GM21737 (cell line): ENCODE measurements around the gene MED23.
A peak's percentile ranks its signal among the peaks of the same experiment; 100 is the strongest.

Source experiments
- ATAC-seq: cut with Tn5 transposase; IDR thresholded peaks from one replicate; pipeline ENCODE4 v1.9.1; 2021; ENCODE audit warnings: mild to moderate bottlenecking, moderate library complexity; ENCODE audit not compliant: unreplicated experiment

The MED23 gene

GRCh38 chr6:131642565-131642964 is 14.5 kb upstream of the MED23 start:
- no peak for ATAC-seq

- no peak for ATAC-seq
Observed at GRCh38 chr6:131641554-131641953, 13.5 kb upstream of the MED23 start.

GRCh38 chr6:131640576-131640975 is 12.5 kb upstream of the MED23 start:
- ATAC-seq, result no peak

GRCh38 chr6:131640100-131640499 is 12.1 kb upstream of the MED23 start:
- no peak for ATAC-seq

- ATAC-seq, result no peak
Observed at GRCh38 chr6:131638013-131638412, 10.0 kb upstream of the MED23 start.

GRCh38 chr6:131636880-131637792 is 9.1 kb upstream of the MED23 start, which contains the start of gene ENPP3:
Gene ENPP3 (plus strand): TSS chr6:131637302. CDS start chr6:131637385, 83 bp downstream.
- ATAC-seq, result no peak

- peak; percentile 79 for ATAC-seq
Observed at GRCh38 chr6:131635384-131636340, 7.6 kb upstream of the MED23 start.

- no peak for ATAC-seq
Observed at GRCh38 chr6:131631625-131632289, 3.7 kb upstream of the MED23 start.

- no peak for ATAC-seq
Observed at GRCh38 chr6:131629651-131630050, 1.6 kb upstream of the MED23 start.

- ATAC-seq, result no peak
Observed at GRCh38 chr6:131628726-131629125, 684 bp upstream of the MED23 start.

GRCh38 chr6:131615275-131615674 is 12.8 kb downstream of the MED23 start:
- ATAC-seq, result no peak

GRCh38 chr6:131613296-131613925 is 14.6 kb downstream of the MED23 start:
- ATAC-seq, result no peak

GRCh38 chr6:131602781-131603312 is 25.2 kb downstream of the MED23 start:
- ATAC-seq, result no peak

GRCh38 chr6:131600716-131601115 is 27.3 kb downstream of the MED23 start:
- no peak for ATAC-seq

GRCh38 chr6:131597446-131597845 is 30.6 kb downstream of the MED23 start:
- no peak for ATAC-seq

- ATAC-seq, result no peak
Observed at GRCh38 chr6:131594074-131594473, 34.0 kb downstream of the MED23 start.

- ATAC-seq, result no peak
Observed at GRCh38 chr6:131592935-131593334, 35.1 kb downstream of the MED23 start.

GRCh38 chr6:131588643-131589042 is 39.4 kb downstream of the MED23 start:
- ATAC-seq, result no peak

GRCh38 chr6:131587909-131588308 is 40.1 kb downstream of the MED23 start:
- ATAC-seq, result no peak

- no peak for ATAC-seq
Observed at GRCh38 chr6:131586543-131586942, 41.5 kb downstream of the MED23 start.
